VCaP (cell line): ENCODE results near the gene DNM3.

Experiments
- H3K27ac ChIP-seq: fragments of 450-650 bp; 2 replicates; pipeline ENCODE4 v1.5.1; 2017
- TF ChIP-seq, protein P1 (sequence below): fragments of 450-650 bp; conservative IDR thresholded peaks from 2 replicates; pipeline ENCODE4 v1.5.1; 2017; ENCODE audit warnings: mild to moderate bottlenecking, moderate library complexity

DNM3 gene

DNA sequence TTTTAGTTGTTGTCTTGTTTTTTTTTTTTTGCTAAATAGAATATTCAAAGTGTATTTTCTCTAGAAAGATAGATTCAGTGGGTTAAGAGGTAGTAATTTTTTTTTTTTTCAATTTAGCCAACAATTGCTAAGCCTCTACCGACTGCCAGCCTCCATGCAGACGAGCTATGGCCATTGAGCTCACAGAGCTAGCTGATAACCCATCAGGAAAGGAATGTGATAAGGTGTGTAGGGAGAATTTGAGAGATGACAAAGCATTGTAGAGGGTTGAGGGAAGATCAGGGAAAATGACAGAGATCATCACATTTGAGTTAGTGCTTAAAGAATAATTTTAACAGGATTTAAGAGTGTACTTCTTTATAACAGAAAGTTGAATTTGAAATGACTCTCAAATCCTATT, 30.6 kb downstream of the DNM3 start:
- TF ChIP-seq, protein P1, sequence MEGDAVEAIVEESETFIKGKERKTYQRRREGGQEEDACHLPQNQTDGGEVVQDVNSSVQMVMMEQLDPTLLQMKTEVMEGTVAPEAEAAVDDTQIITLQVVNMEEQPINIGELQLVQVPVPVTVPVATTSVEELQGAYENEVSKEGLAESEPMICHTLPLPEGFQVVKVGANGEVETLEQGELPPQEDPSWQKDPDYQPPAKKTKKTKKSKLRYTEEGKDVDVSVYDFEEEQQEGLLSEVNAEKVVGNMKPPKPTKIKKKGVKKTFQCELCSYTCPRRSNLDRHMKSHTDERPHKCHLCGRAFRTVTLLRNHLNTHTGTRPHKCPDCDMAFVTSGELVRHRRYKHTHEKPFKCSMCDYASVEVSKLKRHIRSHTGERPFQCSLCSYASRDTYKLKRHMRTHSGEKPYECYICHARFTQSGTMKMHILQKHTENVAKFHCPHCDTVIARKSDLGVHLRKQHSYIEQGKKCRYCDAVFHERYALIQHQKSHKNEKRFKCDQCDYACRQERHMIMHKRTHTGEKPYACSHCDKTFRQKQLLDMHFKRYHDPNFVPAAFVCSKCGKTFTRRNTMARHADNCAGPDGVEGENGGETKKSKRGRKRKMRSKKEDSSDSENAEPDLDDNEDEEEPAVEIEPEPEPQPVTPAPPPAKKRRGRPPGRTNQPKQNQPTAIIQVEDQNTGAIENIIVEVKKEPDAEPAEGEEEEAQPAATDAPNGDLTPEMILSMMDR = no peak
- H3K27ac ChIP-seq = no peak overlapping the region

DNA sequence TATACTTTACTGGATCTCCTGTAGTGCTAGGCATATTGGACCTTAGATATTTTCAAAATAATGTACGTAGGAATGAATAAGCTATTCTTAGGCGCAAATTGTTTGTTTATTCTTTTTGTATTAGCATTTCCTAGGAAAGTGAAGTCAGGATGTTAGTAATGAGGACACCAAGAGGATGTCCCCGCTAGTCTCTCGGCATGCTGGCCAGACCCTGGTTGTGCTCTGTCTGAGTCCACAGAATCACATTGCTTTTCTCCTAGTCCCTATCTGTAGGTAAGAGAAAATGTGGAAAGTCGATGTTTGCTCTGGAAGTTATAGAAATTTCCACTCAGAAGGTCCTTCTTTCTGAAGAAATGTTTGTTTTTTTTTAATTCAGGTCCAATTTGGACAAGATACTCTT, 31.1 kb downstream of the DNM3 start:
- TF ChIP-seq, protein P1 = no peak
- no peak overlapping the region for H3K27ac ChIP-seq

DNA sequence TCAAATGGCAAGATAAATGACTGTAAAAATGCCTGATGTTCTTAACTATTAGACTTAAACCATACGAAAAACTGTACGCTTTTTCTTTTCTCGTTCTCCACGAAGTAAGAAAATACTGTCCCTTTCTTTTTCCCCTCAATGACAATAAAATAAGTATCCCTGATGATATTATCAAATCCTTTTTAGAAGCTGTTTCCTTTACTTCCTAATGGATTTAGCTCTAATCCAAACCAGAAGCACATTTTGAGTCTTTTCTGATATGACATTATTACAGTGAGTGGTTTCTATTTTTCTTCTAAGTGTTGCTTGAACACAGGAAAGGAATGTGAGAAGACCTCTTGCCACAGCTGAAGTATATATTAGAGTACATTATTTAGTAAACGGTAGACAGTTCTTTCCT, 32.4 kb downstream of the DNM3 start:
- no peak overlapping the region for H3K27ac ChIP-seq

DNA sequence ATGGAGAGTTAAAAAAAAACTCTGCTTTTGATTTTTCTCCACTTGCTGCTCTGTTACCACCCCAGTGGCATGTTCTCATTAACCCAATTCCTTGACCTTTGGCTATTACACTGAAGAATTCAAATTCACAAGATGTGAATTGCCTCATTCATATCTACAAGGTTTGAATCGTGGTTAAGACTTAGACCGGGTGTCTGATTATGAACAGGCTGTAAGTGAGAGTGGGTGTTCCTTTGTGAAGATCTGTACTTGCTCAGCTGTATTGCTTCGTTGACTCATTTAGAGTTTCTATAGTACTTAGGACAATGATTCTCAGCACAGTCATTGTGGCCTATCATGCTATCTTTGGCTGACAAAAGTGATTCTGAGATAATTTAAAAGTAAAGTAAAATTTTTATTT, 36.4 kb downstream of the DNM3 start:
- TF ChIP-seq, protein P1 = no peak
- H3K27ac ChIP-seq = no peak overlapping the region

More for the DNA sequence above, 32.4 kb downstream of the DNM3 start:
- TF ChIP-seq, protein P1 = no peak

DNA sequence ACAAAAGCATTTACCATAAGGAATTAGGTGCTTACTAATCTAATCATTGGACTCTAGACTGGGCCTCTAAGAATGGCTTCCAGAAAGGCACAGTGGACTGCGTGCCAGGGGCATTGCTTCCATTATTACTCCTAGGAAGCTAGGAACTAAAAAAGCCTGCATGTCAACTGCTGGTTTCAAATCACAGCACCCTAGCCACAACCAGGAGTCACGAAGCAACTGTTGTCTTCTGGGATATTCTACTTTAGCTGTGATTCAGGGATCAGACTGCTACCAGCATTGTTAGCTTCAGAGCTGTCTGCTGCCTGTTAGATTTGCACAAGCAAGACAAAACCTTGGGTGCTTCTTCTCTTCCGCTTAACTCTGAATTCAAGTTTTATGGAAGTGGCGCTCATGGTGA, 38.3 kb downstream of the DNM3 start:
- TF ChIP-seq, protein P1 = no peak
- no peak overlapping the region for H3K27ac ChIP-seq

DNA sequence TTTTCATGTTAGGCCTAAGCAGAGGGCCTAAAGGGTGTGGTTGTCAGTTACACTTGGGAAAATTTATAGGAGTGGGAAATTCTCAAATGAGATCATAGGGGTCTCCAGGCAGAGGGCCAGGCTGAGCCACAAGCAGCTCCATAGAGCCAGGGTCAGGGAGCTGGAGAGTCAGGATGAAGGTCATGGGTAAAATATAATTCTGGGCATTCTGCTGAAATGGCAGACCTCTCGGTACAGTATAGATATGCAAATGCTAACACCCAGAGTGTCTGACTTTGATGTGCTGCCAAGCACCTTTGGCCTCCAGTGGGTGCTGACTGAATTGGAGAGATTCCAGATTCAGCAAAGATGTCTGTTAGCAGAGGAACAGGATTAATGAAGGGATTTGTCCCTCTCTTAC, 40.1 kb downstream of the DNM3 start:
- H3K27ac ChIP-seq = no peak overlapping the region
- TF ChIP-seq, protein P1 = no peak

DNA sequence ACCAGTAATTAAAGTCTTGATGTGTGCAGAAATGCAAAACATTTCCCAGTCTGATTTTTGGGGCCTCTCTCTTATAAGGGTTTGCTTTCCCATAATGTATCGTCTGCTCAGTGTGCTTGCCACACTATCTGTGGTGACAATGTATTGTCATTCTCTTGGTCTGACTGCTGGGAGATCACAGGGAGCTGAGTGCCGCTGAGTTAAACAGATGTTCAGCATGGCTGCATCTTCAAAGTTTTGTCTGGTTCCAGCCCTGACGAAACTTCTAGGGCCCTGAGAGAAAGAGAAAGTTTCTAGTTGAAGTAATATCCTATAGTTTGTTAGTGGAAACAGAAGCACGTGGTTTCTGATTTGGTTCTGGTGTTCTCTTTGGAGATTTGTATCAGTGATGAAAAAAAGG, 42.6 kb downstream of the DNM3 start:
- H3K27ac ChIP-seq = no peak overlapping the region
- TF ChIP-seq, protein P1 = no peak

DNA sequence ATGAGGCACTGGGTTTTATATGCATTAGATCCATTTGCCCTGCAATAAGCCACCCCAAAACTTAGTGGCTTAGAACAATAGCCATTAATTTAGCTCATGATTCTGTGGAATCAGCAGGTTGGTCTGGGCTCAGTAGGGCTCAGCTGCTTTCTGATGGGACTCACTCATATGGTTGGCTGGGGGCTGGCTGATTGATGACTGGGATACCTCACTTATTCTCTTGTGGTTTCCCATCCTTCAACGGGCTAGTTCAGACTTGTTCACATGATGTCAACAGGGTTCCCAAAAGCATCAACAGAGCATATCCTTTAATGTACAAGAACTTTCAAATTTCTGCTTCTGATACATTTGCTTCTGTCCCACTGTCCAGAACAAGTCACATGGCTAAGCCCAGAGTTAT, 43.2 kb downstream of the DNM3 start:
- TF ChIP-seq, protein P1 = no peak
- H3K27ac ChIP-seq = no peak overlapping the region
